GM12864 (cell line): ENCODE measurements around the gene UQCC3.

Experiments used
- DNase-seq: peaks from one replicate; pipeline ENCODE4 v3.0.0-alpha.2; 2011; ENCODE audit warnings: low read depth
- H3K4me3 ChIP-seq: 2 replicates; pipeline ENCODE4 v1.5.1; 2011; ENCODE audit warnings: mild to moderate bottlenecking, low read depth, low read length, control low read depth
- CTCF ChIP-seq: IDR thresholded peaks from 2 replicates; pipeline ENCODE4 v1.5.1; 2011; ENCODE audit warnings: low read depth, mild to moderate bottlenecking, moderate library complexity, low read length, control low read depth, inconsistent platforms; ENCODE audit errors: missing control alignments

UQCC3 gene

GRCh38 chr11:62716206-62716605 lies 44.7 kb downstream of the UQCC3 start:
- no peak overlapping the region for H3K4me3 ChIP-seq
- DNase-seq = no peak
- TF ChIP-seq CTCF = no peak

- no peak for DNase-seq
- no peak overlapping the region for H3K4me3 ChIP-seq
- TF ChIP-seq CTCF = no peak
These were observed 45.3 kb downstream of the UQCC3 start for GRCh38 chr11:62716816-62717215.

- H3K4me3 ChIP-seq = no peak overlapping the region
- DNase-seq = no peak
- no peak for TF ChIP-seq CTCF
These were observed 48.0 kb downstream of the UQCC3 start for GRCh38 chr11:62719302-62719978.

GRCh38 chr11:62721994-62722393 lies 50.5 kb downstream of the UQCC3 start:
- DNase-seq = no peak
- H3K4me3 ChIP-seq = no peak overlapping the region
- TF ChIP-seq CTCF = no peak
